Activated T-cell treated with anti-CD3 and anti-CD28 coated beads, Interleukin-2, amount 50 U/mL, for 4 hours (primary cell): ENCODE measurements around the gene NDUFS7. TPM values are rescaled to one million over a fixed set of nuclear protein-coding genes. Genes with fewer than 3 reads are reported as not detected.

Source experiments
- ATAC-seq, 2 donors: fragments of 200-7000 bp; cut with Tn5 transposase; one replicate each; pipeline ENCODE4 v1.10.0; 2021
- DNase-seq: peaks from one replicate; pipeline ENCODE4 v3.0.0-alpha.2; 2020
- H3K27me3 Mint-ChIP-seq: one replicate; pipeline ENCODE4 v1.8.0; 2021; ENCODE audit warnings: low read depth, mixed read lengths
- H3K36me3 Mint-ChIP-seq: one replicate; pipeline ENCODE4 v1.8.0; 2022; ENCODE audit warnings: mixed read lengths; ENCODE audit not compliant: insufficient read depth
- H3K4me1 Mint-ChIP-seq: one replicate; pipeline ENCODE4 v1.8.0; 2021; ENCODE audit warnings: low read depth, mixed read lengths
- H3K4me3 Mint-ChIP-seq: one replicate; pipeline ENCODE4 v1.8.0; 2021; ENCODE audit warnings: mild to moderate bottlenecking, moderate library complexity, mixed read lengths
- H3K9me3 Mint-ChIP-seq: one replicate; pipeline ENCODE4 v1.8.0; 2021; ENCODE audit warnings: mixed read lengths
- total RNA-seq, 3 donors: library from RNA; stranded (reverse); gene quantifications; one replicate each; pipeline ENCODE4 v1.2.1, GENCODE V29; 2021

Gene NDUFS7
- total RNA-seq, 3 donors from 2014 or later = 124 to 142 (median 137) TPM

DNA sequence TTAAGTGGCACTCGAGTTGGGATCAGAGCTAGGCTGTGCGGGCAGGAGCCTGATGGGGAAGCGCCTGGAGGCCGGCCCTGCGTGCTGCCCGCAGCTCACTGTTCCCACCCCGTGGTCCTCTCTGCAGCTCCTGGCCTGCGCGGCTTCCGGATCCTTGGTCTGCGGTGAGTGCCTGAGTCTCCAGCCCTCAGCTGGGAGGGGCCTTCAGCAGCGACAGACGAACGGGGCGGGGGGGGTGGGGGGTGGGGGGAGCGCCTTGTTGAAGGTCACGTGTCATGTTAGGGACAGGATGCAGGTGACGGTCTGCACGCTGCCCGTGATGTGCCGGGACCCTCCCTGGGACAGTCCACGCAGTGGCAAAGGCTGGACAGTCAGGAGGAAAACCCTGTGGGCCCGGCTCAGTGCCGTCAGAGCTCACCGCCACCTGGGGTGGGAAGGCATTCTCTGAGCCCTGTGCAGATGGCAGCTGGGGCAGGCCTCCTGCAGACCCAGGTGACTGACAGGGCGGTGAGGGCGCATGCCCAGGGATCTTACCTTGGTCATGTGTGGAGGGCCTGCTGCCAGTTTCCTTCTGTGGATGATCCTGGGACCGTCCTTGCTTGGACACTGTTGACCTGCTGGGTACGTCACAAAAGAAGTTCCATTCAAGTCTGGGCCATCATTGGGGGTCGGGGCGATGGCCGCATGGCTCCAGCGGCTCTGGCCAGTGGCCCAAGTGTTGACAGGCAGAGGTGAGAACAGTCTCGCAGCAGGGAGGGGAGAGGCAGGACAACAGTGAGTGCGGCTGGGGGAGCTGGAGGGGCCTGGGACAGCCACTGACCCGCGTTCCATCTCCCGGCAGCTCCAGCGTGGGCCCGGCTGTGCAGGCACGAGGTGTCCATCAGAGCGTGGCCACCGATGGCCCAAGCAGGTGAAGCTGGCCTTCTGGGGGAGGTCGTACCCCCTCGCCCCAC is 4.3 kb downstream of the NDUFS7 start:
- Mint-ChIP-seq H3K4me1 (peaks cover 13% of the 10 kb centered on the region), H3K4me3 (no peak overlapping the region), H3K9me3 (no peaks in the 10 kb centered on the region), H3K27me3 (peaks cover 2% of the 10 kb centered on the region), H3K36me3 (peaks cover 20% of the 10 kb centered on the region)
- no peak for DNase-seq
- no peak for ATAC-seq

DNA sequence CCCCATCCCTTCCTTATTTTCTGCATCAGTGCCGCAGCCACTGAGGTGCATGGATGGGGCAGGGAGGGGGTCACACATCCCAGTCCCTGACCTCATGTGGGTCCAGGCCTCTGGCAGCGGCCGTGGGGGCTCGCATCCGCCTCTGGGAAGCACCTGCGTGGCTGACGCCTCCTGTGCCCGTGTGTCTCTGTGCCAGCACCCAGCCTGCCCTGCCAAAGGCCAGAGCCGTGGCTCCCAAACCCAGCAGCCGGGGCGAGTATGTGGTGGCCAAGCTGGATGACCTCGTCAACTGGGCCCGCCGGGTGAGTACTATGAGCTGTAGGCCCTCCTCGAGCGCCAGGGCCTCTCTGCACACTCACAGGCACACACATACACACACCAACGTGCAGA is 4.9 kb downstream of the NDUFS7 start:
- no peak overlapping the region for H3K4me3 Mint-ChIP-seq

GRCh38 chr19:1389033-1389940 is 5.6 kb downstream of the NDUFS7 start:
- Mint-ChIP-seq H3K4me3 (no peak overlapping the region), H3K27me3 (no peaks in the 10 kb centered on the region), H3K36me3 (peaks cover 23% of the 10 kb centered on the region), H3K9me3 (no peaks in the 10 kb centered on the region), H3K4me1 (peaks cover 8% of the 10 kb centered on the region)
- no peak for ATAC-seq
- no peak for DNase-seq

More for the DNA sequence above, 4.9 kb downstream of the NDUFS7 start:
- peaks cover 23% of the 10 kb centered on the region for H3K36me3 Mint-ChIP-seq
- H3K4me1 Mint-ChIP-seq = peaks cover 8% of the 10 kb centered on the region
- no peak for DNase-seq
- no peak for ATAC-seq
- no peaks in the 10 kb centered on the region for H3K9me3 Mint-ChIP-seq
- H3K27me3 Mint-ChIP-seq = no peaks in the 10 kb centered on the region

DNA sequence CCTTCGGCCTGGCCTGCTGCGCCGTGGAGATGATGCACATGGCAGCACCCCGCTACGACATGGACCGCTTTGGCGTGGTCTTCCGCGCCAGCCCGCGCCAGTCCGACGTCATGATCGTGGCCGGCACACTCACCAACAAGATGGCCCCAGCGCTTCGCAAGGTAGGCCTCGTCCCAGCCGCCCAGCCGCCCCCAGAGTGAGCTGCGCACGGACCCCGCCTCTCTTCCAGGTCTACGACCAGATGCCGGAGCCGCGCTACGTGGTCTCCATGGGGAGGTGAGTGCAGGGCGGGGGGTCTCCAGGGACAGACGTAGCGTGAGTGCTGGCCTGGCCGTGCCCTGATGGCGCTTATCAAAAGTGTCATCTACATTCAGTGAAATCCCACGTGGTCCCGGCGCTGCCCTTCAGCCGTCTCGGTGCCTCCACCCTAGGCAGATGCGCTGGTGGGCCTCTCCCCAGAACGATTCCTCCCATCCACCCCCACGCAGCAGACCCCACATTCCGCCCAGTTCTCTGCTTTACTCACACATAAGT is 7.2 kb downstream of the NDUFS7 start:
- Mint-ChIP-seq H3K36me3 (peaks cover 21% of the 10 kb centered on the region), H3K4me3 (no peak overlapping the region), H3K4me1 (peaks cover 3% of the 10 kb centered on the region), H3K9me3 (no peaks in the 10 kb centered on the region), H3K27me3 (no peaks in the 10 kb centered on the region)
- DNase-seq (no peak), ATAC-seq (no peak)

DNA sequence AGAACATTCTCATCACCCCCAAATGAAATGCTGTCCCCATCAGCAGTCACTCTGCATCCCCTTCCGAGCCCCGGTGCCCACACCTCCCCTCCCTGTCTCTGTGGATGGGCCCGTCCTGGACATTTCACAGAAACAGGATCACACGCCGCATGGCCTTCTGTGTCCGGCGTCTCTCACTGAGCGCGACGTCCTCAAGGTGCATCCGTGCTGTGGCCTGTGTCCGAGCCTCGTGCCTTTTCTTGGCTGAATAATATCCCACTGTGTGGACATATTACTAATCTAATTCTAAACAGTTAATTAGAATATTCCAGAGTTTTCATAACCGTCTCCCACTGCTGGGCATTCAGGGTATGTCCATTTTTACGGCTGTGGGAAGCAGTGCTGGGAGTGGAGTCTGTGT is 8.7 kb downstream of the NDUFS7 start:
- H3K4me1 Mint-ChIP-seq = peaks cover 6% of the 10 kb centered on the region
- ATAC-seq = no peak

GRCh38 chr19:1392939-1393530 is 9.3 kb downstream of the NDUFS7 start:
- Mint-ChIP-seq H3K27me3 (no peaks in the 10 kb centered on the region), H3K36me3 (peaks cover 21% of the 10 kb centered on the region), H3K9me3 (no peaks in the 10 kb centered on the region), H3K4me1 (peaks cover 6% of the 10 kb centered on the region), H3K4me3 (no peak overlapping the region)
- DNase-seq (no peak), ATAC-seq (no peak)

More for the DNA sequence above, 8.7 kb downstream of the NDUFS7 start:
- Mint-ChIP-seq H3K9me3 (no peaks in the 10 kb centered on the region), H3K27me3 (no peaks in the 10 kb centered on the region), H3K4me3 (no peak overlapping the region), H3K36me3 (peaks cover 21% of the 10 kb centered on the region)
- DNase-seq = no peak

DNA sequence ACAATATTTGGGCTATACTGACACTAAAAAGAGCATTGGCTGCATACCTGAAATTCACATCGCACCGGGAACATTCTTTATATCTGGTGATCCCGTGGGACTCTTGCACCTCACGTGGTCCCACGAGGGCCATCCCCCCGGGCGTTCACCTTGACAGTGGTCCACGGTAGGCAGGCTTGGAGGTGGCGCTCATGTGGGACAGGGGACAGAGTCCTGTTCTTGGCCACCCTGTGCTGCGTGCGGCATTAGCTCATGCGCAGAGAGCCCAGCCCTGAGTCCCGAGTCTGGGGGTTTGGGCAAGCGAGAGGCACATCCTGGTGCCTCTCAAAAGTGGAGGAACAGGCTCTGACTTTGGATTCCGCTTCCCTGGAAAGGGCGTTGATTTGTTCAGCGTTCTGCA is 10.1 kb downstream of the NDUFS7 start:
- Mint-ChIP-seq H3K36me3 (peaks cover 20% of the 10 kb centered on the region), H3K4me1 (peaks cover 6% of the 10 kb centered on the region), H3K4me3 (no peak overlapping the region), H3K27me3 (no peaks in the 10 kb centered on the region), H3K9me3 (no peaks in the 10 kb centered on the region)
- no peak for DNase-seq
- ATAC-seq = no peak

GRCh38 chr19:1394252-1395193 is 10.8 kb downstream of the NDUFS7 start:
- Mint-ChIP-seq H3K4me3 (no peak overlapping the region), H3K9me3 (no peaks in the 10 kb centered on the region), H3K27me3 (no peaks in the 10 kb centered on the region), H3K4me1 (peaks cover 6% of the 10 kb centered on the region), H3K36me3 (peaks cover 14% of the 10 kb centered on the region)
- DNase-seq (no peak), ATAC-seq (no peak)

- H3K4me3 Mint-ChIP-seq = no peak overlapping the region
- no peaks in the 10 kb centered on the region for H3K27me3 Mint-ChIP-seq
- H3K9me3 Mint-ChIP-seq = no peaks in the 10 kb centered on the region
- peaks cover 6% of the 10 kb centered on the region for H3K4me1 Mint-ChIP-seq
- ATAC-seq = no peak
- no peak for DNase-seq
- H3K36me3 Mint-ChIP-seq = peaks cover 12% of the 10 kb centered on the region
Observed at GRCh38 chr19:1395194-1396018, 11.7 kb downstream of the NDUFS7 start.

DNA sequence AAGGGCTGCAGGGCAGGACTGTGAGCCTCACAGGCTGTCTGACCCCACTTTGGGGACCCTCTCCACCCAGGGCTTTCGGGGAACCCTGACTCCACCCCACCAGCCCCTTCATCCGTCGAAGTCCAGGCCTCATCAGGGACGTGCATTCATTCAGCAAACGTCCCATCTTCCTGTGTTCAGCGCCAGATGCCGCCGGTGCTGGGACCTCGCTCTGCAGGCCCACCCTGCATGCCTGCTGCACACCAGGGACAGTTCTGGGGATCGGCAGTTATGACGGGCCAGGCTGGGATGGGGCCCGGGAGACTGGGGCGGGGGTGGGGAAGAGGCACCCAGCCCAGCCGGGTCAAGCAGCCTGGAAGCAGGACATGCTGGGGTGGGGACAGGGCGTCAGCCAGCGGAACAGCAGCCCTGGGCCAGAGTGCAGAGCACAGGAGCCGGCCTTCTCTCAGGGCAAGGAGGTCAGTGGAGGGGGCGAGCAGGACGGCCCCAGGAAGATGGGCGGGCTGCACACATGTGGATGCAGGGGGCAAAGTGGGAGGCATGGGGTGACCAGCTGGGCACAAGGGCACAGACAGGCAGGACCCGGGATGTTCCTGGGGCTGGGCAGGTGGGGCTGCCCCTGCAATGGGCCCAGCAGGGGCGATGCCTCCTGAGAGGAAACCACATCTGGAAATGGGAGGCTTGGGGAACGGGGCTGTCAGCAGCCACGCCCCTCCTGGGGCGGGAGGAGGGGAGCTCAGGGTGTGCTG is 12.5 kb downstream of the NDUFS7 start:
- no peak for ATAC-seq
- H3K27me3 Mint-ChIP-seq = no peaks in the 10 kb centered on the region
- H3K36me3 Mint-ChIP-seq = peaks cover 10% of the 10 kb centered on the region
- H3K4me3 Mint-ChIP-seq = no peak overlapping the region
- peaks cover 6% of the 10 kb centered on the region for H3K4me1 Mint-ChIP-seq
- no peaks in the 10 kb centered on the region for H3K9me3 Mint-ChIP-seq
- no peak for DNase-seq

GRCh38 chr19:1396768-1397679 is 13.3 kb downstream of the NDUFS7 start:
- ATAC-seq (no peak), DNase-seq (no peak)
- Mint-ChIP-seq H3K36me3 (peaks cover 9% of the 10 kb centered on the region), H3K27me3 (no peaks in the 10 kb centered on the region), H3K4me1 (peaks cover 6% of the 10 kb centered on the region), H3K9me3 (no peaks in the 10 kb centered on the region), H3K4me3 (no peak overlapping the region)
